Naive thymus-derived CD4-positive, alpha-beta T cell (primary cell): ENCODE data around the gene FUBP1. TPM values are rescaled to one million over a fixed set of nuclear protein-coding genes. Genes with fewer than 3 reads are reported as not detected.

Experiments used
- ATAC-seq: fragments of 150-1000 bp; cut with Tn5 transposase; 2 replicates; pipeline ENCODE4 v1.10.0; 2021; ENCODE audit warnings: mild to moderate bottlenecking, moderate library complexity
- CTCF ChIA-PET: fragments of 350-600 bp; sonication (Branson Sonifier 250); formaldehyde crosslinking; loops from one replicate; lab custom pipeline; 2021; ENCODE audit warnings: antibody characterized with exemption; lab: Charles Lee
- POLR2A ChIA-PET: fragments of 350-600 bp; sonication (Branson Sonifier 250); formaldehyde crosslinking; loops from one replicate; lab custom pipeline; 2021; ENCODE audit warnings: antibody characterized with exemption, inconsistent platforms; lab: Charles Lee
- DNase-seq, 9 donors: peaks; one replicate each; pipeline versions ENCODE4 v3.0.0 to v3.0.0-alpha.2; 2020 to 2022; ENCODE audit warnings: mixed read lengths in 1 of 9
- H3K27ac ChIP-seq: one replicate; pipeline ENCODE4 v1.7.0; 2013; ENCODE audit warnings: mild to moderate bottlenecking, low read depth, low read length, moderate library complexity
- H3K27me3 ChIP-seq, 2 donors: one replicate each; pipeline ENCODE4 v1.7.0; 2013; ENCODE audit warnings: low read length in 2 of 2, mild to moderate bottlenecking in 2 of 2, moderate library complexity in 2 of 2; ENCODE audit not compliant: control insufficient read depth in 2 of 2, insufficient read depth in 2 of 2
- H3K36me3 ChIP-seq, 3 experiments: 1 replicate in 2 of 3; 2 replicates in 1 of 3; pipeline ENCODE4 v1.7.0; 2013; ENCODE audit warnings: low read length in 3 of 3, mild to moderate bottlenecking in 3 of 3, moderate library complexity in 1 of 3; ENCODE audit not compliant: insufficient read depth in 3 of 3, control insufficient read depth in 2 of 3
- H3K4me1 ChIP-seq, 2 donors: one replicate each; pipeline ENCODE4 v1.7.0; 2013; ENCODE audit warnings: low read length in 2 of 2, mild to moderate bottlenecking in 2 of 2, moderate library complexity in 1 of 2; ENCODE audit not compliant: control insufficient read depth in 2 of 2, insufficient read depth in 2 of 2
- H3K4me3 ChIP-seq: 2 replicates; pipeline ENCODE4 v1.7.0; 2013; ENCODE audit warnings: mild to moderate bottlenecking, low read length
- H3K9me3 ChIP-seq, 3 experiments: 1 replicate in 2 of 3; 2 replicates in 1 of 3; pipeline ENCODE4 v1.7.0; 2013; ENCODE audit warnings: low read length in 3 of 3; ENCODE audit not compliant: control insufficient read depth in 2 of 3
- H3K27ac Mint-ChIP-seq, 9 donors: one replicate each; pipeline ENCODE4 v1.8.0; 2020 to 2022; ENCODE audit warnings: mixed read lengths in 9 of 9, mild to moderate bottlenecking in 8 of 9, moderate library complexity in 5 of 9, inconsistent platforms in 2 of 9
- H3K27me3 Mint-ChIP-seq, 5 donors: one replicate each; pipeline ENCODE4 v1.8.0; 2021 to 2022; ENCODE audit warnings: mixed read lengths in 5 of 5, mild to moderate bottlenecking in 1 of 5
- H3K36me3 Mint-ChIP-seq, 5 donors: one replicate each; pipeline ENCODE4 v1.8.0; 2020 to 2022; ENCODE audit warnings: mixed read lengths in 5 of 5, mild to moderate bottlenecking in 3 of 5, inconsistent platforms in 1 of 5
- H3K4me1 Mint-ChIP-seq, 7 donors: one replicate each; pipeline ENCODE4 v1.8.0; 2020 to 2022; ENCODE audit warnings: mixed read lengths in 7 of 7, mild to moderate bottlenecking in 3 of 7, inconsistent platforms in 1 of 7
- H3K4me3 Mint-ChIP-seq, 10 donors: one replicate each; pipeline ENCODE4 v1.8.0; 2020 to 2022; ENCODE audit warnings: mild to moderate bottlenecking in 10 of 10, mixed read lengths in 10 of 10, moderate library complexity in 6 of 10, inconsistent platforms in 2 of 10
- H3K9me3 Mint-ChIP-seq, 11 donors: one replicate each; pipeline ENCODE4 v1.8.0; 2020 to 2022; ENCODE audit warnings: mixed read lengths in 11 of 11, mild to moderate bottlenecking in 4 of 11, inconsistent platforms in 1 of 11, moderate library complexity in 1 of 11
- intact Hi-C, 2 donors: fragments of 100-400 bp; cut with micrococcal nuclease; formaldehyde crosslinking; loops; one replicate each; pipeline ENCODE4 v1.15.1; 2023
- polyA plus RNA-seq, 2 donors: library from polyadenylated mRNA; unstranded; fragments of 300-500 nt; fragmentation: Illumina TruSeq; gene quantifications; one replicate each; pipeline ENCODE4 v1.2.3, GENCODE V29; 2021
- total RNA-seq, 6 experiments: library from RNA in 5 of 6; stranded (reverse) in 5 of 6; gene quantifications; 1 replicate in 5 of 6; 2 replicates in 1 of 6; pipeline ENCODE4 v1.2.3 and lab custom pipeline; 2021 to 2026

FUBP1 gene
- total and polyA plus RNA-seq, 7 experiments from 2014 or later, result 58.0 to 253 (median 220) TPM

- H3K4me3 Mint-ChIP-seq, result peak overlapping the region in 4 of 10 donors; percentile 68 to 82 (median 78)
- peaks cover 0 to 10% (median 0%) of the 10 kb centered on the region in 3 experiments for H3K36me3 ChIP-seq
- peak overlapping the region in 6 of 9 donors; percentile 8 to 89 (median 71) for H3K27ac Mint-ChIP-seq
- no peaks in the 10 kb centered on the region for H3K9me3 ChIP-seq
- H3K4me1 ChIP-seq, result peaks cover 48 to 59% of the 10 kb centered on the region in 2 donors
- no peak for ATAC-seq
- CTCF ChIA-PET, result no interaction called here
- POLR2A ChIA-PET, result interaction anchor here (0.6 to 1.5 kb wide), 9 partner anchors 11 to 541 kb away, joined by 3 to 14 read pairs (median 4); partner anchors contain the start of gene DNAJB4
- peak overlapping the region; percentile 97 for H3K27ac ChIP-seq
- no peaks in the 10 kb centered on the region for H3K27me3 ChIP-seq
- H3K27me3 Mint-ChIP-seq, result no peaks in the 10 kb centered on the region
- peak overlapping the region; percentile 99 for H3K4me3 ChIP-seq
- intact Hi-C loops, result loop anchor here in 1 of 2 donors (10.0 kb wide), 2 partner anchors 541 to 1901 kb away; partner anchors contain the start of gene ST6GALNAC3
- H3K4me1 Mint-ChIP-seq, result peaks cover 44 to 68% (median 50%) of the 10 kb centered on the region in 7 donors
- no peak for DNase-seq
- H3K36me3 Mint-ChIP-seq, result peaks cover 4 to 31% (median 27%) of the 10 kb centered on the region in 5 donors
- no peaks in the 10 kb centered on the region for H3K9me3 Mint-ChIP-seq
Measured at GRCh38 chr1:77975907-77976306, 3.0 kb downstream of the FUBP1 start.

DNA sequence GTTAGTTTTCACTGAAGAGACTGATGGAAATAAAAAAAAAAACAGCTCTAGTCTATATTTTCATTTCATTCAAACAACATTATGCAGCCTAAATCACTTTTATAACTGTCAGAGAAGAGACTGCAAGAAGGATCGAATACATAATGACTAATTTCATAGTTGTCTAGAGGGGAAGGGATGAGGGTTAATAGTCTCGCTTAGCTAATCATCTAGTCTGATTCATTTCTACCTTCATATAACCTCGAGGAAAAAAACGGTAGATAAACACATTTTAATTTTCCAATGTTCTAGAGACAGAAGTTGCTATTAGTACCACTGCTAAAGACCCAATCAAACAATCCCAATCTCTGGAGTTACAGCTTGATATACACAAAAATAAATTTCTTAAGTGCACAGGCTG is 3.5 kb downstream of the FUBP1 start:
- no peaks in the 10 kb centered on the region for H3K9me3 ChIP-seq
- CTCF ChIA-PET, result no interaction called here
- peak overlapping the region; percentile 99 for H3K4me3 ChIP-seq
- H3K27ac Mint-ChIP-seq, result peak overlapping the region in 4 of 9 donors; percentile 46 to 89 (median 58)
- no peaks in the 10 kb centered on the region for H3K27me3 Mint-ChIP-seq
- peaks cover 39 to 68% (median 50%) of the 10 kb centered on the region in 7 donors for H3K4me1 Mint-ChIP-seq
- H3K36me3 Mint-ChIP-seq, result peaks cover 4 to 31% (median 27%) of the 10 kb centered on the region in 5 donors
- peak overlapping the region in 4 of 10 donors; percentile 68 to 82 (median 78) for H3K4me3 Mint-ChIP-seq
- no peaks in the 10 kb centered on the region for H3K9me3 Mint-ChIP-seq
- H3K4me1 ChIP-seq, result peaks cover 51 to 61% of the 10 kb centered on the region in 2 donors
- ATAC-seq, result no peak
- peak overlapping the region; percentile 97 for H3K27ac ChIP-seq
- H3K27me3 ChIP-seq, result no peaks in the 10 kb centered on the region
- POLR2A ChIA-PET, result interaction anchor here (0.6 to 1.5 kb wide), 5 partner anchors 10 to 540 kb away, joined by 3 to 14 read pairs (median 3); partner anchors contain the start of gene DNAJB4
- DNase-seq, result no peak
- peaks cover 0 to 10% (median 0%) of the 10 kb centered on the region in 3 experiments for H3K36me3 ChIP-seq
- intact Hi-C loops, result loop anchor here in 1 of 2 donors (10.0 kb wide), 2 partner anchors 541 to 1901 kb away; partner anchors contain the start of gene ST6GALNAC3

DNA sequence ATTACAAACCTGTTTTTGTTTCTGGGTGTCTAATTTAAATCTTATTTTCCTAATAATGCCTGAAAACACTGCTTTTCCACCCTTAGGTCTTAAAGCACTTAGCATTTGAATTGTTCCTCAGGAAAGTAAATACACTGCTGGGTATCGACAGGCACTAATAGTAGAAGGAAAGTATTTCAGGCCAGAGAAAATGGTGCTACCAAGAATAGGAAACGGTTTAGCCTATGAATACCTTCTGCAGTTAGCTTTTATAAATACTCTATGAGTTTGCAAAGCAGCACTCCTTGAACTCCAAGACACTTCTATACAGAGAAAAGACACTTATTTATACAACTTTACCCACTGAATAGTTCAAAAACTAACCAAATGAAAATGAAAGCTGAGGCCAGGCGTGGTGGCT is 6.8 kb downstream of the FUBP1 start:
- H3K9me3 Mint-ChIP-seq, result no peaks in the 10 kb centered on the region

DNA sequence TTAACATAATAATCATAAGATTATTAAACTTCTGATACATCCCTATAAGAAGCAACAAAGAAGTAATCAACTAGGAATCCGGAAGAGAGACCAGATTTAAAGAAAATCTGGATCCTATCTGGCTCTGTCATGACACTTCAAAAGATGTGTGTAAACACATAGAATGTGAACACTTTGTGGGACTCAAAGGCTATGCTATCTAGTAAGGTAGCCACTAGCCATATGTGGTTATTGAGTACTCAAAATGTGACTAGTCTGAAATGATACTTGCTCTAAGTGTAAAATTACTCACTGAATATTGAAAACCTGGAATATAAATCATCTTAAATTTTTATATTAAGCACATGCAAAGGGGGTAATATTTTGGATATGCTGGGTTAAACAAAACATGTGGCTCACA is 8.7 kb downstream of the FUBP1 start:
- Histone ChIP-seq H3K27ac (no peak overlapping the region), H3K4me1 (peaks cover 43 to 58% of the 10 kb centered on the region in 2 donors), H3K4me3 (no peak overlapping the region), H3K36me3 (peaks cover 17 to 41% (median 40%) of the 10 kb centered on the region in 3 experiments), H3K27me3 (no peaks in the 10 kb centered on the region), H3K9me3 (no peaks in the 10 kb centered on the region)
- Mint-ChIP-seq H3K27me3 (no peaks in the 10 kb centered on the region), H3K4me3 (peak overlapping the region in 5 of 10 donors; percentile 23 to 75 (median 56)), H3K4me1 (peaks cover 41 to 90% (median 77%) of the 10 kb centered on the region in 7 donors), H3K9me3 (no peaks in the 10 kb centered on the region), H3K36me3 (peaks cover 13 to 47% (median 42%) of the 10 kb centered on the region in 5 donors), H3K27ac (no peak overlapping the region)
- no peak for DNase-seq
- intact Hi-C loops, result loop anchor here in 1 of 2 donors (10.0 kb wide), 2 partner anchors 535 to 1895 kb away; partner anchors contain the start of gene ST6GALNAC3
- CTCF ChIA-PET, result no interaction called here
- POLR2A ChIA-PET, result interaction anchor here (0.7 to 3.1 kb wide), 2 partner anchors 8 to 38 kb away, joined by 3 to 25 read pairs; partner anchors contain the start of gene FUBP1
- no peak for ATAC-seq

More for the DNA sequence above, 6.8 kb downstream of the FUBP1 start:
- ATAC-seq, result no peak
- DNase-seq, result no peak
- no peak overlapping the region for H3K27ac ChIP-seq
- peaks cover 4 to 29% (median 22%) of the 10 kb centered on the region in 3 experiments for H3K36me3 ChIP-seq
- peaks cover 10 to 46% (median 36%) of the 10 kb centered on the region in 5 donors for H3K36me3 Mint-ChIP-seq
- CTCF ChIA-PET, result no interaction called here
- H3K9me3 ChIP-seq, result no peaks in the 10 kb centered on the region
- H3K4me1 Mint-ChIP-seq, result peaks cover 47 to 88% (median 76%) of the 10 kb centered on the region in 7 donors
- H3K27me3 Mint-ChIP-seq, result no peaks in the 10 kb centered on the region
- peak overlapping the region in 9 of 10 donors; percentile 38 to 75 (median 59) for H3K4me3 Mint-ChIP-seq
- POLR2A ChIA-PET, result interaction anchor here (1.2 kb wide), 1 partner anchor 34 kb away, joined by 4 read pairs; no protein-coding TSS in a partner anchor
- peaks cover 58 to 69% of the 10 kb centered on the region in 2 donors for H3K4me1 ChIP-seq
- no peak overlapping the region for H3K4me3 ChIP-seq
- peak overlapping the region in 6 of 9 donors; percentile 14 to 81 (median 48) for H3K27ac Mint-ChIP-seq
- no peaks in the 10 kb centered on the region for H3K27me3 ChIP-seq
- intact Hi-C loops, result loop anchor here in 1 of 2 donors (10.0 kb wide), 2 partner anchors 537 to 1897 kb away; partner anchors contain the start of gene ST6GALNAC3

DNA sequence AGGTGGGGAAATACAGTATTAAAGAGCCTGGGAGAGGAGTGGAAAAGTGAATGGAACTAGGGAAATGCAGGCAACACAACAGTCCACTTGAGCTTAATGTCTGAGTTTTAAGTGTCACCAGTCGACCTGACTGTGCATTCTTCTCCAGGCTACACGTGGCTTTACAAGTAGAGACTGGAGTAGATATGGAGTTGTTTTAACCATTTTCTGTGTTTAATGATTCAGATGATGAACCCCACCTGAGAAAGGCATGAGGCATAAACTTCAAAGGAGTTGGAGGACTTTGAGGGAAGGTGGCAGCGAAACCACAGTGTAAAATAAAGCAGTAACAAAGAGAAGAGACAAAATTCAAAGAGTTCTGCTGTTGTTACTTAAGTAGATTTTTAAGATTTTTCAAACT is 12.6 kb downstream of the FUBP1 start:
- no peaks in the 10 kb centered on the region for H3K27me3 Mint-ChIP-seq
- peaks cover 30 to 67% (median 56%) of the 10 kb centered on the region in 7 donors for H3K4me1 Mint-ChIP-seq
- peaks cover 49 to 76% (median 67%) of the 10 kb centered on the region in 3 experiments for H3K36me3 ChIP-seq
- no peaks in the 10 kb centered on the region for H3K27me3 ChIP-seq
- H3K4me1 ChIP-seq, result peaks cover 25 to 28% of the 10 kb centered on the region in 2 donors
- ChIA-PET POLR2A (interaction anchor here (0.7 kb wide), 1 partner anchor 10 kb away, joined by 4 read pairs; no protein-coding TSS in a partner anchor), CTCF (no interaction called here)
- H3K27ac ChIP-seq, result no peak overlapping the region
- DNase-seq (no peak), ATAC-seq (no peak)
- no peaks in the 10 kb centered on the region for H3K9me3 ChIP-seq
- H3K4me3 Mint-ChIP-seq, result peak overlapping the region in 3 of 10 donors; percentile 11 to 15 (median 14)
- no peak overlapping the region for H3K4me3 ChIP-seq
- peak overlapping the region; percentile 2 to 81 (median 47) for H3K27ac Mint-ChIP-seq
- H3K36me3 Mint-ChIP-seq, result peaks cover 25 to 61% (median 49%) of the 10 kb centered on the region in 5 donors
- H3K9me3 Mint-ChIP-seq, result peaks cover 0 to 2% (median 0%) of the 10 kb centered on the region in 11 donors
- intact Hi-C loops, result loop anchor here in 1 of 2 donors (5.0 kb wide), 1 partner anchor 681 kb away; the partner anchor contains the start of gene IFI44

GRCh38 chr1:77961392-77961791 is 17.5 kb downstream of the FUBP1 start:
- H3K27me3 ChIP-seq, result no peaks in the 10 kb centered on the region
- Mint-ChIP-seq H3K4me3 (no peak overlapping the region), H3K27ac (peak overlapping the region in 4 of 9 donors; percentile 1 to 28 (median 12)), H3K4me1 (peaks cover 17 to 45% (median 29%) of the 10 kb centered on the region in 7 donors), H3K36me3 (peaks cover 27 to 71% (median 51%) of the 10 kb centered on the region in 5 donors), H3K27me3 (no peaks in the 10 kb centered on the region), H3K9me3 (peaks cover 0 to 2% (median 0%) of the 10 kb centered on the region in 11 donors)
- ATAC-seq (no peak), DNase-seq (no peak)
- H3K9me3 ChIP-seq, result no peaks in the 10 kb centered on the region
- CTCF ChIA-PET, result no interaction called here
- POLR2A ChIA-PET, result no interaction called here
- no peak overlapping the region for H3K4me3 ChIP-seq
- intact Hi-C loops, result no loop called here
- H3K27ac ChIP-seq, result no peak overlapping the region
- H3K36me3 ChIP-seq, result peaks cover 62 to 91% (median 79%) of the 10 kb centered on the region in 3 experiments
- H3K4me1 ChIP-seq, result peaks cover 0 to under 1% of the 10 kb centered on the region in 2 donors
